ENCODE results near the gene PHLDB2. TPM values are rescaled to one million over a fixed set of nuclear protein-coding genes. Genes with fewer than 3 reads are reported as not detected.

PHLDB2 gene
- total and polyA plus RNA-seq, 9 donors, result 52.4 to 83.6 (median 63.8) TPM

DNA sequence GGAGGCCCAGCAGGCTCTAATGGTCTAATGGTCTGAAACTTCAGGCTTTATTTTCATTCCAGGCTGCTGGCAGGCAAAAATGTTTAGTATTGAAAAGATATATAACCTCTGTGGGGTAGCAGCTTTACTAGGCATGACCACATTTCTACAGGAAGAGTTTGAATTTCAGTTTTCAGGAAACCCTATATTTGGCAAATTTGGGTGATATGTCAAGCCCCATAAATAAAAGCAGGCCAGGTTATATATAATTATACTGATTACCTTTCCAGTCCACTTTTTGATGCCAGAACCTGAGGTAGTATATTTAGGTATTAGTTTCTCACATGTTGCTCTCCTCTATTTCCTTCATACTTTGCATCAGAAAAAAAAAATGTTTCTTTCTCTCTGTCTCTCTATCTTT is 37.2 kb upstream of the PHLDB2 start:
- no peaks in the 10 kb centered on the region for H3K27me3 ChIP-seq (ENCODE audit: control insufficient read depth, insufficient read depth, low read length)
- DNase-seq, result peak; percentile 20
- H3K27ac ChIP-seq (ENCODE audit: low read length), result no peak overlapping the region
- H3K4me1 ChIP-seq (ENCODE audit: control insufficient read depth, insufficient read depth, low read length), result peaks cover 4% of the 10 kb centered on the region
- H3K4me3 ChIP-seq (ENCODE audit: low read length), result no peak overlapping the region
- H3K36me3 ChIP-seq (ENCODE audit: control insufficient read depth, insufficient read depth, low read length), result no peaks in the 10 kb centered on the region
- peaks cover 4% of the 10 kb centered on the region for H3K9me3 ChIP-seq (replicated peaks; ENCODE audit: control insufficient read depth, low read depth, low read length)

DNA sequence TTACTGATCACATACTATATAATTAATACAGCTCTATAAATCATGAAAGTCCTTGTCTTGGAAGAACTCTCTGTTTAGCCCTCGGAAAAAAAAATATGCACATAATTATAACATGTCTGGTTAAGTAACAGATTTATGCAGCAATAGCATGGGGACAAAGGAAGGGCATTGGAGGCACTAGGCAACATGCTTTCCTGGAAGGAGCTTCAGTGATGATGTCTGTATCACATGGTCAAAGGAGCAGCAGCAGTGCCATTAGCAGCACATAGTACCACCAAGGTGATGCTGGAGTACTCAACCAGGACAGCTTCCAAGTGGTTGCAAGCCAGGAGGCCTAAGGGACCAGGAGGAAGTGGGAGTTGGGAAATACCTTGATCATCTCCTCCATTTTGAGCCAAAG is 36.3 kb upstream of the PHLDB2 start:
- no CpG with 5 or more reads among the region's 1 CpG for WGBS (ENCODE audit: insufficient coverage)
- Histone ChIP-seq H3K27ac (ENCODE audit: low read length) (no peak overlapping the region), H3K4me3 (ENCODE audit: low read length) (no peak overlapping the region), H3K36me3 (ENCODE audit: control insufficient read depth, insufficient read depth, low read length) (no peaks in the 10 kb centered on the region), H3K27me3 (ENCODE audit: control insufficient read depth, insufficient read depth, low read length) (no peaks in the 10 kb centered on the region), H3K4me1 (ENCODE audit: control insufficient read depth, insufficient read depth, low read length) (peaks cover 4% of the 10 kb centered on the region), H3K9me3 (replicated peaks; ENCODE audit: control insufficient read depth, low read depth, low read length) (peaks cover 4% of the 10 kb centered on the region)
- no peak for DNase-seq

DNA sequence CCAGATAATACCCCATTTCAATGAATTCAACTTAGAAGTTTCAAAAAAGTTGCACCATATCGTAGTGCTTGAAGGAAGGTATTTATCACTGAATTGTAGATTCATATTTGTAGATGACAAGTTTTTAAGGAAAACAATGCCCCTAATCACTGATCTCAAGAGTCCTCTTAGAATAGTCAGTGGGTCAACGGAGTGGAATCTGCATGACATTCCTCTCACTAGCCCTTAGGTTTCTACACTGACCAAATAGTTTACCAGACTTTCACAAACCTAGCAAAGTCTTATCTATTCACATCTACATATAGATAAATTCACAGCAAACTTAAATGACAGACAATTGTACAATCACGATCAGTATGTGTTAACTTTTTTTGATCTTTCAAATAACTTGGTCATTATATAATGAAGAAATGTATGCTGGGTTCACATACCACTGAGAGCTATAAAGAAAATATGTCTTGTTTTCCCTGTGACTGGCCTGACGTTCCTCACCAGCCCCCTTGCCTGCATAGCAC is 35.7 kb upstream of the PHLDB2 start:
- no peak overlapping the region for H3K4me3 ChIP-seq (ENCODE audit: low read length)
- peaks cover 4% of the 10 kb centered on the region for H3K9me3 ChIP-seq (replicated peaks; ENCODE audit: control insufficient read depth, low read depth, low read length)
- no peak overlapping the region for H3K27ac ChIP-seq (ENCODE audit: low read length)
- H3K27me3 ChIP-seq (ENCODE audit: control insufficient read depth, insufficient read depth, low read length), result no peaks in the 10 kb centered on the region
- 83% methylated on average over 1 of the region's 4 CpGs for WGBS (ENCODE audit: insufficient coverage)
- no peaks in the 10 kb centered on the region for H3K36me3 ChIP-seq (ENCODE audit: control insufficient read depth, insufficient read depth, low read length)
- DNase-seq, result no peak
- H3K4me1 ChIP-seq (ENCODE audit: control insufficient read depth, insufficient read depth, low read length), result peaks cover 4% of the 10 kb centered on the region

DNA sequence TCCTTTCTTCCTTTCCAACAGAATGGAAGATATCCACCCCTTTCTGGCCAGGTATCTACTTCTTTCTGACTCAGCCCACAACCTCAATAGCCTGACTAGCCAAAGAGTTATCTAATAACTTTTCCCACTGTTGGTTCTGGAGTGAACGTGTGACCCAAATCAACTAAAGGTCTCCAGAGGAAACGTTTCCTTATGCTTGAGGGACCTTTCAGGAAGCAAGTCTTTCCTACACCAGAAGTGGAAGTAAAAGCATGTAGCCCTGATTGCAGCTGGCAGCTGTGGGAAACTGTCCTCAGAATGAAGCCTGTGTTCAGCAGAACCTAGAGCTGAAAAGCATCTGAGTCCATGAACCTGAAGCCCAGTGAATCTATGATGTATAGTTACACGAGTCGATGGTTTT is 34.7 kb upstream of the PHLDB2 start:
- Histone ChIP-seq H3K36me3 (ENCODE audit: control insufficient read depth, insufficient read depth, low read length) (no peaks in the 10 kb centered on the region), H3K27ac (ENCODE audit: low read length) (peak overlapping the region; percentile 17), H3K9me3 (replicated peaks; ENCODE audit: control insufficient read depth, low read depth, low read length) (peaks cover 4% of the 10 kb centered on the region), H3K4me3 (ENCODE audit: low read length) (no peak overlapping the region), H3K4me1 (ENCODE audit: control insufficient read depth, insufficient read depth, low read length) (peaks cover 4% of the 10 kb centered on the region), H3K27me3 (ENCODE audit: control insufficient read depth, insufficient read depth, low read length) (no peaks in the 10 kb centered on the region)
- 18% methylated on average over 2 of the region's 4 CpGs for WGBS (ENCODE audit: insufficient coverage)
- DNase-seq, result peak; percentile 52

DNA sequence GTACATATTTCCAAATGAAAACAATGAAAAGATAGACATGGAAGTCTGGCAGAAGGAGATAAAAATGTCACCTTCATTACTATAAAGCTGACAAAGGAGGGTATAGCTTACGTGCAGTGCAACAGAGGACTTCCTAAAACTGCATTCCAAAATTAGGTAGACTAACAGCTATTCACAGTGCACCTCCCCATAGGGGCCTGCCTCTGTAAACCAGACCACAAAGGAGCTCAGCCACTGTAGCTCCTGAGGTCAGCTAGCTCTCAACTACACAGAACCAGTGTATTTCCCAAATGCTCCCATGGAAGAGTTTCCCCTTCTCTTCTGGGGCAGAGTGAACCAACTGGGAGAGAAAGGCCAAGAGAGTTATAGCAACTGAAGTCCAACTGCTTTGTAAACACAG is 31.2 kb upstream of the PHLDB2 start:
- peaks cover 4% of the 10 kb centered on the region for H3K4me1 ChIP-seq (ENCODE audit: control insufficient read depth, insufficient read depth, low read length)
- no peaks in the 10 kb centered on the region for H3K27me3 ChIP-seq (ENCODE audit: control insufficient read depth, insufficient read depth, low read length)
- H3K9me3 ChIP-seq (replicated peaks; ENCODE audit: control insufficient read depth, low read depth, low read length), result no peaks in the 10 kb centered on the region
- no peak for DNase-seq
- no peak overlapping the region for H3K27ac ChIP-seq (ENCODE audit: low read length)
- no peak overlapping the region for H3K4me3 ChIP-seq (ENCODE audit: low read length)
- 40% methylated on average over 1 of the region's 1 CpG for WGBS (ENCODE audit: insufficient coverage)
- no peaks in the 10 kb centered on the region for H3K36me3 ChIP-seq (ENCODE audit: control insufficient read depth, insufficient read depth, low read length)

DNA sequence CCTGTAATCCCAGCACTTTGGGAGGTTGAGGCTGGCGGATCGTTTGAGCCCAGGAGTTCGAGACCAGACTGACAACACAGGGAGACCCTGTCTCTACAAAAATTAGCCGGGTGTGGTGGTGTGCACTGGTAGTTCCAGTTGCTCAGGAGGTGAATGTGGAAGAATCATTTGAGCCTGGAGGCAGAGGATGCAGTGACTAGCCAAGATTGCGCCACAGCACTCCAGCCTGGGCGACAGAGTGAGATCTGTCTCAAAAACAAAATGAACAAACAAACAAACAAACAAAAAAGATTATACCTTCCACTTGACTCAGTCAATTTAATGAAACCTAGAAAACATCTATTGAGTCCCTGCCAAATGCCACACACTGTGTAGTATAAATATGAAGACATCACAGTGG is 30.5 kb upstream of the PHLDB2 start:
- H3K36me3 ChIP-seq (ENCODE audit: control insufficient read depth, insufficient read depth, low read length), result no peaks in the 10 kb centered on the region
- H3K27ac ChIP-seq (ENCODE audit: low read length), result no peak overlapping the region
- 90% methylated on average over 3 of the region's 6 CpGs for WGBS (ENCODE audit: insufficient coverage)
- no peak overlapping the region for H3K4me3 ChIP-seq (ENCODE audit: low read length)
- H3K4me1 ChIP-seq (ENCODE audit: control insufficient read depth, insufficient read depth, low read length), result peaks cover 4% of the 10 kb centered on the region
- no peak for DNase-seq
- H3K9me3 ChIP-seq (replicated peaks; ENCODE audit: control insufficient read depth, low read depth, low read length), result no peaks in the 10 kb centered on the region
- H3K27me3 ChIP-seq (ENCODE audit: control insufficient read depth, insufficient read depth, low read length), result no peaks in the 10 kb centered on the region

DNA sequence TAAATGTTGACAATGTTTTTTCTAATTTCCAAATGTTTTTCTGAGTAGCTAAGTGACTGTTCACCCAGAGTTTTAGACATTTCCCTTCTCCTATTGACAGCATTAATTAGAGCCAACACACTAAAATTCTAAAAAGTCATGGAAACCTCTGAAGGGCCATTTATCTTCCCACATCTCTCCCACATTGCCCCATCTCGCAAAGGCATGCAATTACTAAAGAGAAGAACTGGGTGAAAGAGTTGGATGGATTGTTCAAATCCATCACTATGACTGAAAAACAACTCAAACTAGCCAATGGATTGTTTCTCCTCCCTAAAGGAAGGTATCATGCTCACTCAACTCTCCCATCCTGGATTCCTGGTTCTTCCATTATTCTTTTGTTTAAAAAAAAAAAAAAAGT is 30.0 kb upstream of the PHLDB2 start:
- no CpG with 5 or more reads among the region's 1 CpG for WGBS (ENCODE audit: insufficient coverage)
- H3K4me1 ChIP-seq (ENCODE audit: control insufficient read depth, insufficient read depth, low read length), result peaks cover 4% of the 10 kb centered on the region
- H3K36me3 ChIP-seq (ENCODE audit: control insufficient read depth, insufficient read depth, low read length), result no peaks in the 10 kb centered on the region
- no peak for DNase-seq
- H3K4me3 ChIP-seq (ENCODE audit: low read length), result no peak overlapping the region
- H3K27ac ChIP-seq (ENCODE audit: low read length), result no peak overlapping the region
- no peaks in the 10 kb centered on the region for H3K9me3 ChIP-seq (replicated peaks; ENCODE audit: control insufficient read depth, low read depth, low read length)
- H3K27me3 ChIP-seq (ENCODE audit: control insufficient read depth, insufficient read depth, low read length), result no peaks in the 10 kb centered on the region

DNA sequence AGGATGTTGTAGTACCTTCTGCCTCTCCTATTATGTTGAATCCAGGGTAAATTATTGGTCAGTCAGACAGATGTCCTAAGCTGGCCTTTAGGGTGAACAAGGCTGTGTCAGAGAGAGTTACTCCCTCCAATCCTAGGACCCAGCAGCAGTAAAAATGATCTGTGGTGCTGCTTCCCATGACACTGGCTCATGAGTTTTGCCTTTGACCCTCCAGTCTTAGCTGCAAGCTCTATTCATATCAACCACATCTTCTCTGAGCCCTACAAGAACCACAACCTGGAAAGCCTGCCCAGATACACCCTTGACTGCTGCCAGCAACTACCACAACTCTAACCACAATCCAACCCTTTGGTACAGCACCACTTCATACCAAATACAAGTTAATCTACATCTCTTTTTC is 27.2 kb upstream of the PHLDB2 start:
- Histone ChIP-seq H3K36me3 (ENCODE audit: control insufficient read depth, insufficient read depth, low read length) (no peaks in the 10 kb centered on the region), H3K27me3 (ENCODE audit: control insufficient read depth, insufficient read depth, low read length) (no peaks in the 10 kb centered on the region), H3K4me3 (ENCODE audit: low read length) (no peak overlapping the region), H3K9me3 (replicated peaks; ENCODE audit: control insufficient read depth, low read depth, low read length) (no peaks in the 10 kb centered on the region), H3K4me1 (ENCODE audit: control insufficient read depth, insufficient read depth, low read length) (no peaks in the 10 kb centered on the region), H3K27ac (ENCODE audit: low read length) (no peak overlapping the region)
- DNase-seq, result no peak

DNA sequence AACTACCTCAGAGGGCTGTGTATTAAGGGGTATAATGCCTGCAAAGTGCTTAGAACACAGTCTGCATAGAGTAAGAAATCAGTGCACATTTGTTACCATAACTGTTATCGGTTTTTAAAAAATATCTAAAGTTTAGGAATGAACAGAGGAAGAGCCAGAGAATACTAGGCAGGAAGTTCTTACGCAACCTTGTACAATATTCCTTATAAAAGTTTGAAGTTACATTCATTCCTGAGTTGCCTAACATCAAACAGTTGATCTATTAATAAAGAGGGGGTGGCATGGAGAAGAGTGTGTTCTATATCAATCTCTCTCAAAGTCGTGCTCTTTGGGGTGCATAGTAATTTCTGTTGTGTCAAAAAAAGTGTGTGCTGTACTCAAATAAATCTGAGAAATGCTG is 22.0 kb upstream of the PHLDB2 start:
- WGBS (ENCODE audit: insufficient coverage), result no CpG with 5 or more reads among the region's 3 CpGs
- no peaks in the 10 kb centered on the region for H3K36me3 ChIP-seq (ENCODE audit: control insufficient read depth, insufficient read depth, low read length)
- H3K4me3 ChIP-seq (ENCODE audit: low read length), result no peak overlapping the region
- no peaks in the 10 kb centered on the region for H3K4me1 ChIP-seq (ENCODE audit: control insufficient read depth, insufficient read depth, low read length)
- no peak for DNase-seq
- H3K27ac ChIP-seq (ENCODE audit: low read length), result no peak overlapping the region
- no peaks in the 10 kb centered on the region for H3K9me3 ChIP-seq (replicated peaks; ENCODE audit: control insufficient read depth, low read depth, low read length)
- no peaks in the 10 kb centered on the region for H3K27me3 ChIP-seq (ENCODE audit: control insufficient read depth, insufficient read depth, low read length)

DNA sequence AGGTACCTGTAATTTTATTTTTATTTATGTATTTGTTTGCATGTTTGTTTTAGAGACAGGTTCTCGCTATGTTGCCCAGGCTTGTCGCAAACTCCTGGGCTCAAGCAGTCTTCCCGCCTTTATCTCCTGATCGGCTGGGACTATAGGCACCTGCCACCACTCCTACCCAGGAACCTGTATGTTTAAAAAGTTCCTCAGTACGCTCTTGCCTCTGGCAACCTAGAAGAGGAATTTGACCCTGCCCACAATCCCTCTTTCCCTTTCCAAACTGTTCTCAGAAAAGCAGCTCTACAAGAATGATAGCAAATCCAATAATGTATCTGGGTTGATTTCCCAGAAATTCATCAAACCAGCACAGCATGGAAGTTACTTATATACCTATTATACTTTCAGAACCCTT is 20.9 kb upstream of the PHLDB2 start:
- no peak overlapping the region for H3K4me3 ChIP-seq (ENCODE audit: low read length)
- no peaks in the 10 kb centered on the region for H3K9me3 ChIP-seq (replicated peaks; ENCODE audit: control insufficient read depth, low read depth, low read length)
- DNase-seq, result no peak
- H3K36me3 ChIP-seq (ENCODE audit: control insufficient read depth, insufficient read depth, low read length), result no peaks in the 10 kb centered on the region
- no peak overlapping the region for H3K27ac ChIP-seq (ENCODE audit: low read length)
- WGBS (ENCODE audit: insufficient coverage), result 100% methylated on average over 2 of the region's 5 CpGs
- H3K27me3 ChIP-seq (ENCODE audit: control insufficient read depth, insufficient read depth, low read length), result no peaks in the 10 kb centered on the region
- H3K4me1 ChIP-seq (ENCODE audit: control insufficient read depth, insufficient read depth, low read length), result no peaks in the 10 kb centered on the region

DNA sequence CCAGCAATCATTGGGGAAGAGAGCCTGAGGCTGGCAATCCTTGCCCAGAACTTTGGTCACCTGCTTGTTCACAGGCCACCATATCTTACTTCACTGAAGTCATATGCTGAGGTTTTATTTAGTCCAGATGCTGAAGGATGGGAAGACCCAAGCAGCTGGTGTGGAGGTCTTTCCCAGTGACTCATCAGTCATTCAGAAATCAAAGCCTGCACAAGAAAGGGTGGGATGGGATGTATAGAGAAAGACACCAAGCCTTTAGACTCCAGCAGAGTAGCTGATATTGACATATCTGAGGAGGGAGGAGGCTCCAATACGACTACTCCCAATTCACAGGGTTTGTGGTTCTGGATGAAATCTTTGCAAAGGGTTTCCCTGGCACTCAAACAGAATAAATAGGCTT is 13.0 kb upstream of the PHLDB2 start:
- Histone ChIP-seq H3K36me3 (ENCODE audit: control insufficient read depth, insufficient read depth, low read length) (no peaks in the 10 kb centered on the region), H3K4me1 (ENCODE audit: control insufficient read depth, insufficient read depth, low read length) (no peaks in the 10 kb centered on the region), H3K4me3 (ENCODE audit: low read length) (no peak overlapping the region), H3K27me3 (ENCODE audit: control insufficient read depth, insufficient read depth, low read length) (no peaks in the 10 kb centered on the region), H3K27ac (ENCODE audit: low read length) (no peak overlapping the region), H3K9me3 (replicated peaks; ENCODE audit: control insufficient read depth, low read depth, low read length) (no peaks in the 10 kb centered on the region)
- no CpG with 5 or more reads among the region's 1 CpG for WGBS (ENCODE audit: insufficient coverage)
- DNase-seq, result no peak

All from muscle of leg (tissue), 11 donors.